NCI-H226 (cell line): Measurements from ENCODE around the gene SMARCD2.
"Not testable (repeated sequence)": the region's sequence is repeated elsewhere in the genome, so short reads cannot be mapped to it uniquely, and the experiment has no call there.

ENCODE experiments used
- DNase-seq: peaks from one replicate; pipeline ENCODE4 v3.0.0-alpha.2; 2015

Gene SMARCD2

DNA sequence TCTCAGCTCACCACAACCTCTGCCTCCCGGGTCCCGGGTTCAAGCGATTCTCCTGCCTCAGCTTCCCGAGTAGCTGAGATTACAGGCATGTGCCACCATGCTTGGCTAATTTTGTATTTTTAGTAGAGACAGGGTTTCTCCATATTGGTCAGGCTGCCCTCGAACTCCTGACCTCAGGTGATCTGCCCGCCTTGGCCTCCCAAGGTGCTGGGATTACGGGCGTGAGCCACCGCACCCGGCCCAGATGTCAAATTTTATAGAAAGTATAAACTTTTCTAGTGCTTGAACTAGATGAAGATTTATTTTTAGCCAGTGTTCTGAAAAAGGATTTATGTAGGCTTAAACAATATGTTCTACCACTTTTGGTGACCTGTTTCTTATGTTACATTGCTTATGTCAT lies 46.1 kb downstream of the SMARCD2 start:
- DNase-seq = not testable (repeated sequence)

GRCh38 chr17:63792055-63792729 lies 50.3 kb downstream of the SMARCD2 start:
- DNase-seq = no peak

DNA sequence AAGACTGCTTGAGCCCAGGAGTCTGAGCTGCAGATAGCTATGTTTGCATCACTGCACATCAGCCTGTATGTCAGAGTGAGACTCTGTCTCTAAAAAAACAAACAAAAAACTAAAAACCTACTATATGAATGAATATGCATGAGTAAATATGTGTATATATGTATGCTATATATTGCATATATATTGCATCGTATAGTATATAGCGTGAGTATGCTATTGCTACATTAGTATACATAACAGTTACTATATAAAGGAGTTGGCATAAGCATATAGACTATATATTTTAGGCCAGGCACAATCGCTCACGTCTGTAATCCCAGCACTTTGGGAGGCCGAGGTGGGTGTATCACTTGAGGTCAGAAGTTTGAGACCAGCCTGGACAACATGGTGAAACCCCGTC lies 52.4 kb downstream of the SMARCD2 start:
- no peak for DNase-seq

GRCh38 chr17:63786971-63787711 lies 55.3 kb downstream of the SMARCD2 start:
- no peak for DNase-seq

- DNase-seq = no peak
Measured at GRCh38 chr17:63786117-63786516, 56.4 kb downstream of the SMARCD2 start.

DNA sequence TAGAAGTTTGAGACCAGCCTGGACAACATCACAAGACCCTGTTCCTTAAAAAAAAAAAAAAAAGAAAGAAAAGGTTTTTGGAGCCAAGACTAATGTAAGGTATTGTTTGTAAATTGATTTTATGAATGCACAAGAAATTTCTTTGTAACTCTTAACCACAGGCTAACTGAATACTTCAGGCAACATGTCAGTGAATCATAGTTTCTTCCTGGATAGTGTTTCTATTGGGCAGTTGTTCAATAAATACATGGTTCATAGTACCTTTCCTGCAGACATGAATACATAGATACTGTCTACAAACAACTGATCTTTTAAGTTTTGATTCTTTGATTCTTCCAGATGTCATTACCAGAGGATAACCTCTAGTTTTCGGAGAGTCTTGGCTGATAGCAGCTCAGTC lies 56.9 kb downstream of the SMARCD2 start:
- DNase-seq = no peak

DNA sequence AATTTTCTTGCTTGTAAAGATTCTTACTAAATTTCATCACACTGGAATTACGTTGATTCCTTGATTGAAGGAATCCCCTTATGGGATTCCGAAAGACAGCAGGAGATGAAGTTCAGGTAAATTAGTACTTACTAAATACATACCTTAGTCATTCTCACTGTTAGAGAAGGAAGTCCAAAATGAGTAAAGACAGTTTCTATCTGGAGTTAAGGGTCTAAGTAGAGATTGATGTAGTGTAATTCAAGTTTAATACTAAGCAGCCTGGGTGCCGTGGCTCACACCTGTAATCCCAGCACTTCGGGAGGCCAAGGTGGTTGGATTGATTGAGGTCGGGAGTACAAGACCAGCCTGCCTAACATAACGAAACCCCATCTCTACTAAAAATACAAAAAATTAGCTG lies 59.0 kb downstream of the SMARCD2 start:
- no peak for DNase-seq
